Measurements from ENCODE around the gene PLXNC1.
"Not testable (repeated sequence)": the region's sequence is repeated elsewhere in the genome, so short reads cannot be mapped to it uniquely, and the experiment has no call there.

Gene PLXNC1

GRCh38 chr12:94304566-94305061 is 156.2 kb downstream of the PLXNC1 start:
- TF ChIP-seq ZFX (IDR thresholded peaks at IDR 0.05) (no peak), CTCF (conservative IDR thresholded peaks at IDR 0.05) (no peak)
- H3K27ac ChIP-seq = no peak overlapping the region

GRCh38 chr12:94305130-94305957 is 157.0 kb downstream of the PLXNC1 start:
- TF ChIP-seq CTCF (conservative IDR thresholded peaks at IDR 0.05) (no peak), ZFX (IDR thresholded peaks at IDR 0.05) (no peak)
- H3K27ac ChIP-seq = no peak overlapping the region

- TF ChIP-seq CTCF (conservative IDR thresholded peaks at IDR 0.05) = no peak
- TF ChIP-seq ZFX (IDR thresholded peaks at IDR 0.05) = no peak
Observed at GRCh38 chr12:94308612-94309011, 160.2 kb downstream of the PLXNC1 start.

GRCh38 chr12:94309373-94309772 is 161.0 kb downstream of the PLXNC1 start:
- H3K27ac ChIP-seq = no peak overlapping the region
- TF ChIP-seq ZFX (IDR thresholded peaks at IDR 0.05) (no peak), CTCF (conservative IDR thresholded peaks at IDR 0.05) (no peak)

More at GRCh38 chr12:94308612-94309011, 160.2 kb downstream of the PLXNC1 start:
- no peak overlapping the region for H3K27ac ChIP-seq

- TF ChIP-seq ZFX (IDR thresholded peaks at IDR 0.05) (no peak), CTCF (conservative IDR thresholded peaks at IDR 0.05) (no peak)
- no peak overlapping the region for H3K27ac ChIP-seq
Observed at GRCh38 chr12:94312378-94312777, 164.0 kb downstream of the PLXNC1 start.

GRCh38 chr12:94316600-94316999 is 168.2 kb downstream of the PLXNC1 start:
- H3K27ac ChIP-seq = not testable (repeated sequence)

GRCh38 chr12:94318181-94318580 is 169.8 kb downstream of the PLXNC1 start:
- no peak for TF ChIP-seq CTCF (conservative IDR thresholded peaks at IDR 0.05)
- no peak for TF ChIP-seq ZFX (IDR thresholded peaks at IDR 0.05)
- no peak overlapping the region for H3K27ac ChIP-seq

- H3K27ac ChIP-seq = no peak overlapping the region
- TF ChIP-seq CTCF (conservative IDR thresholded peaks at IDR 0.05) (no peak), ZFX (IDR thresholded peaks at IDR 0.05) (no peak)
Observed at GRCh38 chr12:94320109-94320508, 171.7 kb downstream of the PLXNC1 start.
